Activated CD4-positive, alpha-beta T cell treated with anti-CD3 and anti-CD28 coated beads, Interleukin-2, amount 10 ng/mL, durations not matched to agents 7 days and 5 days (primary cell): ENCODE measurements around the gene MSLN. TPM values are rescaled to one million over a fixed set of nuclear protein-coding genes. Genes with fewer than 3 reads are reported as not detected.
"Not testable (repeated sequence)": the region's sequence is repeated elsewhere in the genome, so short reads cannot be mapped to it uniquely, and the experiment has no call there.

Source experiments
- CTCF ChIA-PET: fragments of 350-600 bp; sonication (Branson Sonifier 250); formaldehyde crosslinking; loops from one replicate; lab custom pipeline; 2021; ENCODE audit warnings: antibody characterized with exemption; lab: Charles Lee
- POLR2A ChIA-PET: fragments of 350-600 bp; sonication (Branson Sonifier 250); formaldehyde crosslinking; loops from one replicate; lab custom pipeline; 2021; ENCODE audit warnings: antibody characterized with exemption; lab: Charles Lee
- DNase-seq: peaks from one replicate; pipeline ENCODE4 v3.0.0-alpha.2; 2020
- H3K27ac Mint-ChIP-seq: one replicate; pipeline ENCODE4 v1.8.0; 2021; ENCODE audit warnings: mild to moderate bottlenecking, moderate library complexity, mixed read lengths
- H3K27me3 Mint-ChIP-seq: one replicate; pipeline ENCODE4 v1.8.0; 2021; ENCODE audit warnings: mixed read lengths
- H3K36me3 Mint-ChIP-seq: one replicate; pipeline ENCODE4 v1.8.0; 2021; ENCODE audit warnings: low read depth, mixed read lengths
- H3K4me1 Mint-ChIP-seq: one replicate; pipeline ENCODE4 v1.8.0; 2021; ENCODE audit warnings: mixed read lengths
- H3K4me3 Mint-ChIP-seq: one replicate; pipeline ENCODE4 v1.8.0; 2021; ENCODE audit warnings: mild to moderate bottlenecking, moderate library complexity, mixed read lengths
- H3K9me3 Mint-ChIP-seq: one replicate; pipeline ENCODE4 v1.8.0; 2021; ENCODE audit warnings: mixed read lengths
- total RNA-seq, 2 experiments: library from RNA; stranded (reverse); gene quantifications; one replicate each; pipeline ENCODE4 v1.2.3, GENCODE V29; 2021

The MSLN gene
- total RNA-seq, 2 experiments from 2014 or later = not detected

DNA sequence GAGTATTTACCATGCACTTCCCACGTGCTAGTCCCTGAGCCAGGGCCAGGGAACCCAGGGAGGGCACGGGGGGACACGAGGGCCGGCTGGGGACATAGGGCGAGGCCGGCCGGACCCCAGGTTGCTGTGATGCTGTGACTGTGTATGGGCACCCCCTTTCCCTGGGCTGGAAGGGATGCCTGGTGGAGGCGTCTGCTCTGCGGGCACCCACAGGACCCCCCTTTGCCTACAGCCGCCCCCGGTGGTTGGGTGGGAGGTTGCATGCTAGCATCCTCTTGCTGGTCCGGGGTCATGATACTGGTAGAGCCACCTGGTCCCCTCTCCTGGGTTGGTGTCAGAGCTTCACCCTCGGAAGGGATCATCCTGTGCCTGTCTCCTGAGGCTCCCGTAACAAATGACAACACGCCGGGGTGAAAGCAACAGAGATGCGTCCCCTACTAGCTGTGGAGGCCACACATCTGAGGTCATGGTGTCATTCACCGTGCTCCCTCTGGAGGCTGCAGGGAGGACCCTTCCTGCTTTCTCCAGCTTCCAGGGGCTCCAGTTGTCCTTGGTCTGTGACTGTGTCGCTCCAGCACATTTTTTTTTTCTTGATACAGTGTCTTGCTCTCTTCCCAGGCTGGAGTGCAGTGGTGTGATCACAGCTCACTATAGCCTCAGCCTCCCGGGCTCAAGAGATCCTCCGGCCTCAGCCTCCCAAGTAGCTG, 16.6 kb upstream of the MSLN start:
- H3K27me3 Mint-ChIP-seq = no peaks in the 10 kb centered on the region
- no peaks in the 10 kb centered on the region for H3K36me3 Mint-ChIP-seq
- H3K27ac Mint-ChIP-seq = no peak overlapping the region
- ChIA-PET POLR2A (no interaction called here), CTCF (interaction anchor here (0.6 to 1.7 kb wide), 3 partner anchors 23 to 1403 kb away, joined by 3 to 4 read pairs (median 4); partner anchors contain the start of gene ANTKMT)
- peaks cover 12% of the 10 kb centered on the region for H3K4me1 Mint-ChIP-seq
- H3K9me3 Mint-ChIP-seq = no peaks in the 10 kb centered on the region
- no peak for DNase-seq
- no peak overlapping the region for H3K4me3 Mint-ChIP-seq

DNA sequence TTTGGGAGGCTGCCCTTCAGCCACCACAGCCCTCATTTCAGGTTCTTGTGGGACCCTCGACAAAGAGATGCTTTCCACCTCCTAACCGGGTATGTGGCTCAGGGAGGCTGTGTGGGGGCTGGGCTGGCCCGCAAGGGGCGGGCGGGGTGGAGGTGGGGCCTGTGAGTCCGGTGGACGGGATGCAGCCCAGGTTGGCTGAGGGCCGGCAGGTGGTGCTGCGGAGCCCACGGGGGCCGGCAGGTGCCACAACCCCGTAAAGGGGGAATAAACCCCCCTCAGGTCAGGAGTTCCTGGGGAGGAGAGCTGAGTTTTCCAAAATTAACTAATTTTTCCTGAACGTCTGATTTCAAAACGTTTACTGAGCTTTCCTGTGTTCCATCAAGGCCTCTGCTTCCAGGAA, 14.8 kb upstream of the MSLN start:
- Mint-ChIP-seq H3K4me3 (no peak overlapping the region), H3K36me3 (no peaks in the 10 kb centered on the region), H3K27me3 (no peaks in the 10 kb centered on the region), H3K27ac (no peak overlapping the region), H3K9me3 (no peaks in the 10 kb centered on the region), H3K4me1 (peaks cover 3% of the 10 kb centered on the region)
- ChIA-PET CTCF (no interaction called here), POLR2A (no interaction called here)
- no peak for DNase-seq

DNA sequence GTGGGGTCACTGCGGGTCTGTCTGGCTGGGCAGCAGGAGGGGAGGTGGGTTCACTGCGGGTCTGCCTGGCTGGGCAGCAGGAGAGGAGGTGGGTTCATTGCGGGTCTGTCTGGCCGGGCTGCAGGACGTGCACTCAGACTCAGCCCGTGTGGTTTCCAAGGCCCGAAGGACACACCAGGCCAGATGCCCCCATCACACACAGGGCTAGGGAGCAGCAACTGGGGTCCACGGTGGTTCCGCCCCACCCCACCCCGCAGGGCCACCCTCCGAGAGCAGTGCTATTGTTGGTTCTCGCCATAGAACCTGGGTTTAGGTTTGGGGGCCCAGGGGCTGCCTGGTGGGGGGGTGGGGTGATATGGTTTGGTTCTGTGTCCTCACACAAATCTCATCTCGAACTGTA, 13.9 kb upstream of the MSLN start:
- no peaks in the 10 kb centered on the region for H3K36me3 Mint-ChIP-seq
- CTCF ChIA-PET = no interaction called here
- no peak overlapping the region for H3K27ac Mint-ChIP-seq
- no peak for DNase-seq
- POLR2A ChIA-PET = no interaction called here
- no peaks in the 10 kb centered on the region for H3K27me3 Mint-ChIP-seq
- no peaks in the 10 kb centered on the region for H3K9me3 Mint-ChIP-seq
- H3K4me3 Mint-ChIP-seq = no peak overlapping the region
- H3K4me1 Mint-ChIP-seq = peaks cover 1% of the 10 kb centered on the region

- Mint-ChIP-seq H3K4me3 (no peak overlapping the region), H3K27me3 (no peaks in the 10 kb centered on the region), H3K9me3 (no peaks in the 10 kb centered on the region), H3K36me3 (no peaks in the 10 kb centered on the region), H3K4me1 (no peaks in the 10 kb centered on the region), H3K27ac (no peak overlapping the region)
- POLR2A ChIA-PET = no interaction called here
- no peak for DNase-seq
- CTCF ChIA-PET = interaction anchor here (1.0 to 1.4 kb wide), 2 partner anchors 8 to 40 kb away, joined by 4 to 6 read pairs; partner anchors contain the start of genes CHTF18, CIAO3 and RPUSD1
Observed at GRCh38 chr16:747978-748746, 12.4 kb upstream of the MSLN start.

- no peak overlapping the region for H3K4me3 Mint-ChIP-seq
- no peaks in the 10 kb centered on the region for H3K4me1 Mint-ChIP-seq
- H3K27ac Mint-ChIP-seq = no peak overlapping the region
- DNase-seq = no peak
- CTCF ChIA-PET = interaction anchor here (0.6 to 1.4 kb wide), 5 partner anchors 9 to 1529 kb away, joined by 4 to 7 read pairs (median 6); partner anchors contain the start of genes CHTF18, CIAO3 and RPUSD1
- H3K27me3 Mint-ChIP-seq = no peaks in the 10 kb centered on the region
- H3K9me3 Mint-ChIP-seq = no peaks in the 10 kb centered on the region
- POLR2A ChIA-PET = no interaction called here
- H3K36me3 Mint-ChIP-seq = no peaks in the 10 kb centered on the region
Observed at GRCh38 chr16:749010-749409, 11.5 kb upstream of the MSLN start.

DNA sequence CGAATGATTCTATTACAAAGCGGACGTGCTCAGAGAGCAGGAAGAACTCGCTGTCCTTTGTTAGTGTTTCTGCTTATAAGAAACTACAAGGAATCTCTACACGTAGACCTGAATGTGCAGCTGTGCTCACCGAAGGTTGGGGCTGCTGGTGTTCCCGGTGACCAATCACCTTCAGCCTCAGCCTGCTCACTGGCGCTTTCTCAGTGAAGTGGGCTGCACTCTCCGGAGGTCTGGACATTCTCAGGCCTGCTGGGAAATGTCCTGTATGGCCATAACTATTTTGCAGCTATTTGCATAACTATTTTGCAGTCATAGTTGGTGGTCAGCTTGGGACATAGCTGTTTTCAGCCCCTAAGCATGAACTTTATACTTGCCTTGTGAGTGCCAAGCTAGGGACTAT, 10.0 kb upstream of the MSLN start:
- H3K27me3 Mint-ChIP-seq = peaks cover 2% of the 10 kb centered on the region

GRCh38 chr16:751152-752006, 9.2 kb upstream of the MSLN start:
- CTCF ChIA-PET = interaction anchor here (1.0 to 1.7 kb wide), 2 partner anchors 13 to 28 kb away, joined by 3 to 4 read pairs; no protein-coding TSS in a partner anchor
- POLR2A ChIA-PET = no interaction called here
- no peak overlapping the region for H3K4me3 Mint-ChIP-seq

More for the DNA sequence above, 10.0 kb upstream of the MSLN start:
- no peak overlapping the region for H3K27ac Mint-ChIP-seq
- ChIA-PET POLR2A (no interaction called here), CTCF (interaction anchor here (0.7 to 1.7 kb wide), 3 partner anchors 9 to 28 kb away, joined by 3 to 4 read pairs (median 4); no protein-coding TSS in a partner anchor)
- no peak for DNase-seq
- H3K9me3 Mint-ChIP-seq = no peaks in the 10 kb centered on the region
- H3K36me3 Mint-ChIP-seq = no peaks in the 10 kb centered on the region
- peaks cover 3% of the 10 kb centered on the region for H3K4me1 Mint-ChIP-seq
- H3K4me3 Mint-ChIP-seq = no peak overlapping the region

GRCh38 chr16:752007-752312, 8.6 kb upstream of the MSLN start:
- Mint-ChIP-seq H3K9me3 (no peaks in the 10 kb centered on the region), H3K27ac (no peak overlapping the region), H3K27me3 (peaks cover 7% of the 10 kb centered on the region), H3K4me3 (no peak overlapping the region), H3K36me3 (no peaks in the 10 kb centered on the region), H3K4me1 (peaks cover 3% of the 10 kb centered on the region)
- POLR2A ChIA-PET = no interaction called here
- no peak for DNase-seq
- CTCF ChIA-PET = no interaction called here

More at GRCh38 chr16:751152-752006, 9.2 kb upstream of the MSLN start:
- Mint-ChIP-seq H3K27ac (no peak overlapping the region), H3K27me3 (peaks cover 4% of the 10 kb centered on the region), H3K4me1 (peaks cover 3% of the 10 kb centered on the region), H3K9me3 (no peaks in the 10 kb centered on the region), H3K36me3 (no peaks in the 10 kb centered on the region)
- no peak for DNase-seq

DNA sequence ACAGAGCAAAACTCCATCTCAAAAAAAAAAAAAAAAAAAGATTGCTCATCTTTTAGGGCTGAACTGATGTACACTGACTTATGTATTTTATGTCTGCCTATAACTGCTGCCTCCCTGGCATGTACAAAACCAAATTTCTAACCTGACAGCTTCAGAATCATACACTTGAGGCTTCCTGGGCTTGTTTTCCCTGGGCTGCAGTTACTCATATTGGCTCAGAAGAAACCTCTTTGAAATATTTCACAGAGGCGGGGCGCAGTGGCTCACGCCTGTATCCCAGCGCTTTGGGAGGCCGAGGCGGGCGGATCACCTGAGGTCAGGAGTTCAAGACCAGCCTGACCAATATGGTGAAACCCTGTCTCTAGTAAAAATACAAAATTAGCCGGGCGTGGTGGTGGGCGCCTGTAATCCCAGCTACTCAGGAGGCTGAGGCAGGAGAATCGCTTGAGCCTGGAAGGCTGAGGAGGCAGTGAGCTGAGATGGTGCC, 6.4 kb upstream of the MSLN start:
- POLR2A ChIA-PET, H3K27me3 Mint-ChIP-seq, H3K27ac Mint-ChIP-seq, H3K36me3 Mint-ChIP-seq, DNase-seq, H3K9me3 Mint-ChIP-seq, H3K4me1 Mint-ChIP-seq, H3K4me3 Mint-ChIP-seq, CTCF ChIA-PET: not testable (repeated sequence)

DNA sequence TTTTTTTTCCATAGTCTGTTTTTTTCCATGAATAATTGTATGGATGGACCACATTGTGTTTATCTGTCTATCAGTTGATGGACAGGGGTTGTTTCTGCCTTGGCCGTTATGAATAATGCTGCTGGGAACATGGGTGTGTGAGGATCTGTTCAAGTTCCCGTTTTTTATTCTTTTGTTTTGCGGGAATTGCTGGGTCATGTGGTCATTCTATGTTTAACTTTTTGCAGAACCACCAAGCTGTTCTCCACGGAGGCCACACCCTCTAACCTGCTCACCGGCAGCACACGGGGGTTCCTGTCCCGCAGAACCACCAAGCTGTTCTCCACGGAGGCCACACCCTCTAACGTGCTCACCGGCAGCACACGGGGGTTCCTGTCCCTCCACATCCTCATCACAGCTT, 5.9 kb upstream of the MSLN start:
- no peaks in the 10 kb centered on the region for H3K9me3 Mint-ChIP-seq
- ChIA-PET POLR2A (no interaction called here), CTCF (no interaction called here)
- H3K4me1 Mint-ChIP-seq = peaks cover 3% of the 10 kb centered on the region
- no peak overlapping the region for H3K4me3 Mint-ChIP-seq
- H3K36me3 Mint-ChIP-seq = no peaks in the 10 kb centered on the region
- DNase-seq = no peak
- peaks cover 7% of the 10 kb centered on the region for H3K27me3 Mint-ChIP-seq
- H3K27ac Mint-ChIP-seq = no peak overlapping the region

- CTCF ChIA-PET = interaction anchor here (0.8 kb wide), 1 partner anchor 16 kb away, joined by 3 read pairs; the partner anchor contains the start of gene CIAO3
- Mint-ChIP-seq H3K4me3 (no peak overlapping the region), H3K27ac (no peak overlapping the region), H3K4me1 (peaks cover 3% of the 10 kb centered on the region), H3K9me3 (no peaks in the 10 kb centered on the region), H3K36me3 (no peaks in the 10 kb centered on the region), H3K27me3 (peaks cover 7% of the 10 kb centered on the region)
- POLR2A ChIA-PET = interaction anchor here (0.6 kb wide), 1 partner anchor 35 kb away, joined by 4 read pairs; the partner anchor contains the start of gene ANTKMT
- no peak for DNase-seq
Observed at GRCh38 chr16:756428-756827, 4.1 kb upstream of the MSLN start.

DNA sequence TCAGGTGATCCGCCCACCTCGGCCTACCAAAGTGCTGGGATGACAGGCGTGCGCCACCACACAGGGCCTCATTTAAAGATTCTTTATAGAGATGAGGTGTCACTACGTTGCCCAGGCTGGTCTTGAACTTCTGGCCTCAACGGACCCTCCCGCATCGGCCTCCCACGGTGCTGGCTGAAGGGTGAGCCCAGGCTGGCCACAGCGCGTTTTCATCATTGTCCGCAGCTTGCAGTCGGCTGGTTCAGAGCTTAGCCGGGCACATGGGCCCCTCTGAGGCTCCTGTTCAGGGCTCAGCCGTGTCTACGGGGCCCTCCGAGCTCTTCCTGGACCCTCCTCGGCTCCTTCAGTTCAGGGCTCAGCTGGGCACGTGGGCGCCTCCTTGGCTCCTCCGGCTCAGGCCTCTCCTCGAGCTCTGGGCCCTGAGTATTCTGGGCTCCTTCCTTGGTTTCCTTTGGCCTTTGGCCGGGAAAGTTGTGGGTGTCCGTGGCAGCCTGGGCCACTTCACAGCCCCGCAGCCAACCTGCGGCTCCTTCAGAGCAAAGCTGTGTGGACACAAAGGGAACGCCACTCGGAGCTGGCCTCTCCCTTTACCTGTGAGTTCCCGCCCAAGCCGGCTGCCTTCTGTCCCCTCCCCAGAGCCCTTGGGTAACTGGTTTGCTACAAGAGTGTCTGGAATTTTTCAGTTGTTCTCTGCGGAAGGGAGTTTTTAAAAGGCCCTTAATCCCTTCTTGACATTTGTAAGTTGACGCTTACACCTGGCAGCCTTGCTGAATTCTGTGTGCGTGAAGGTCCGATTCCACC, 1.2 kb upstream of the MSLN start:
- DNase-seq = no peak
- Mint-ChIP-seq H3K4me3 (no peak overlapping the region), H3K4me1 (peaks cover 3% of the 10 kb centered on the region), H3K27me3 (peaks cover 7% of the 10 kb centered on the region), H3K9me3 (no peaks in the 10 kb centered on the region), H3K27ac (no peak overlapping the region), H3K36me3 (no peaks in the 10 kb centered on the region)
- ChIA-PET POLR2A (no interaction called here), CTCF (no interaction called here)
